ENCODE measurements around the gene EWSR1.

Gene EWSR1

DNA sequence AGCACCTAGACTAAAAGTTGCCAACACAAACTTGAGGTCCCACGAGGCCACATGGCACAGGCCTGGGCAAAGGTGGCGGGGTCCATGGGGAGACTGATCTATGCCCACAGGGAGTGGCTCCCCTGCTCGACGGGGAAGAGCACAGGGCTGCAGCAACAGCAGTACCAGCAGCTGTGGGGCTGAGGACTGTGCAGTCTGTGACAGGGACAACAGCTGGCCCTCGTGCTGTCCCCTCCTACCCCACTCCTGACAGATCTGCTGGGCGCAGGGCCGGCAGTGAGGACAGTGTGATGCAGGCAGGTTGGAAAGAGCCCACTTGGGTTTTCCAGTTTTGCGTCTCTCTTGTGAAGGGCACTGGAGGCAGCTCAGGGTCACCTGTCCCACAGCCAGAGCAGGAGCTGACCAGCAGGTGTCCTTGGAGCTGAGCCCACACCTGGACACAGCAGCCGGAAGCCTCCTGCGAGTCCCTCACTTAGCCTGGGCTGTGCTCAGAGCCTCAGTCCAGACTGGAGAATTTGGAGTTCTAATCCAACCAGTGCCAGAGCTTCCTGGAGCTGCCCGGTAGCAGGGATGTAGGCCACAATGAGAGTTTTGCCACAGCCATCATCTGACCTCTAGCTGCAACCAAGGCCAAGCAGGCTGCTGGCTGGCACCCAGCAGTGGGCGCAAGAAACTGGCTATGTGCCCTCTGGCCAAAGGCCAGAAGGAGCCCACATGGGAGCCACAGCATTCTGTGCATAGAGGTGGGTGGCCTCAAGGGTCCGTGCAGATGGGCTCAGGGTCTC, 34.8 kb downstream of the EWSR1 start:
- DNase-seq (ENCODE audit: low read depth in 3 of 3) = no peak

DNA sequence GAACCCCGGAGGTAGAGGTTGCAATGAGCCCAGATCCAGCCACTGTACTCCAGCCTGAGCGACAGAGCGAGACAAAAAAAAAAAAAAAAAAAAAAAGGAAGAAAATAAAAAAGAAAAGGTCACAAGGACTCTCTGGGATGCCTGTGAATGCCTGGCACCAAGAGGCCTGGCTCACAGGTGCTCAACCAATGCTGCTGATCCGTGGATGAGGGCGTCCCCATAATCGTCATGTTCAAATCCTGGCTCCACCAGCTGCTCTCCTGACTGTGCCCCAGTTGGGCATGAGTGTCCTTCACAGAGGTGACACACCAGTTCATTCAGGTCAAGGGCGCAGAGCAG, 37.7 kb downstream of the EWSR1 start:
- DNase-seq (ENCODE audit: low read depth in 3 of 3) = no peak

- DNase-seq (ENCODE audit: low read depth in 3 of 3) = no peak
Measured at GRCh38 chr22:29306175-29306834, 38.2 kb downstream of the EWSR1 start, which contains the start of gene GAS2L1. Gene GAS2L1 (plus strand): TSS chr22:29306650. CDS start chr22:29308106, 1,456 bp downstream.

GRCh38 chr22:29306835-29307595, 38.9 kb downstream of the EWSR1 start:
- no peak for DNase-seq (ENCODE audit: low read depth in 3 of 3)

- no peak for DNase-seq (ENCODE audit: low read depth in 3 of 3)
Measured at GRCh38 chr22:29307596-29308147, 39.6 kb downstream of the EWSR1 start.

DNA sequence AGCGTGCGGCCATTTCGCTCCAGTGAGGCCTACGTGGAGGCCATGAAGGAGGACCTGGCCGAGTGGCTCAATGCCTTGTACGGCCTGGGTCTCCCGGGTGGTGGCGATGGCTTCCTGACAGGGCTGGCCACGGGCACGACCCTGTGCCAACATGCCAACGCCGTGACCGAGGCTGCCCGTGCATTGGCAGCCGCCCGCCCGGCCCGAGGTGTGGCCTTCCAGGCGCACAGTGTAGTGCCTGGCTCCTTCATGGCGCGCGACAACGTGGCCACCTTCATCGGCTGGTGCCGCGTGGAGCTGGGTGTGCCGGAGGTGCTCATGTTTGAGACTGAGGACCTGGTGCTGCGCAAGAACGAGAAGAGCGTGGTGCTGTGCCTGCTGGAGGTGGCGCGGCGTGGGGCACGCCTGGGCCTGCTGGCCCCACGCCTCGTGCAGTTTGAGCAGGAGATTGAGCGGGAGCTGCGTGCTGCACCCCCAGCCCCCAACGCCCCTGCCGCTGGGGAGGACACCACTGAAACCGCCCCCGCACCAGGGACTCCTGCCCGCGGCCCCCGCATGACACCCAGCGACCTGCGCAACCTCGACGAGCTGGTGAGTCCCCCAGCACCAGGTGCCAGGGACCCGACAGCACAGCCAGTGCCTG, 40.2 kb downstream of the EWSR1 start:
- no peak for DNase-seq (ENCODE audit: low read depth in 3 of 3)

- DNase-seq (ENCODE audit: low read depth in 3 of 3) = no peak
Measured at GRCh38 chr22:29308791-29309262, 40.8 kb downstream of the EWSR1 start.

GRCh38 chr22:29309332-29310064, 41.4 kb downstream of the EWSR1 start:
- DNase-seq (ENCODE audit: low read depth in 3 of 3) = no peak

- DNase-seq (ENCODE audit: low read depth in 3 of 3) = no peak
Measured at GRCh38 chr22:29310065-29310862, 42.2 kb downstream of the EWSR1 start.

- peak; percentile 48 to 63 (median 61) for DNase-seq (ENCODE audit: low read depth in 3 of 3)
Measured at GRCh38 chr22:29310863-29311339, 42.8 kb downstream of the EWSR1 start.

DNA sequence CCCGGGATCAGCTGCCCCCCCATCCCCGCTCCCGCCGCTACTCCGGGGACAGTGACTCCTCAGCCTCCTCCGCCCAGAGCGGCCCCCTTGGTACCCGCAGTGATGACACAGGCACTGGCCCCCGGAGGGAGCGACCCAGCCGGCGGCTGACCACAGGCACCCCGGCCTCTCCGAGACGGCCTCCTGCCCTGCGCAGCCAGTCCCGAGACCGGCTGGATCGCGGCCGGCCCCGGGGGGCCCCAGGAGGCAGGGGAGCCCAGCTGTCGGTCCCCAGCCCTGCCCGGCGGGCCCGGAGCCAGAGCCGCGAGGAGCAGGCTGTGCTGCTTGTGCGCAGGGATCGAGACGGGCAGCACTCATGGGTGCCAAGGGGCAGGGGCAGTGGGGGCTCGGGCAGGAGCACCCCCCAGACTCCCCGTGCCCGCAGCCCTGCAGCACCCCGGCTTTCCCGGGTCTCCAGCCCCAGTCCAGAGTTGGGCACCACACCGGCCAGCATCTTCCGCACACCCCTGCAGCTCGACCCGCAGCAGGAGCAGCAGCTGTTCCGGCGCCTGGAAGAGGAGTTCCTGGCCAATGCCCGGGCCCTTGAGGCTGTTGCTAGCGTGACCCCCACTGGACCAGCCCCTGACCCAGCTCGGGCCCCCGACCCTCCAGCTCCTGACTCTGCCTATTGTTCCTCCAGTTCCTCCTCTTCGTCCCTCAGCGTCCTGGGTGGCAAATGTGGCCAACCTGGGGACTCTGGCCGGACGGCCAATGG, 43.6 kb downstream of the EWSR1 start:
- no peak for DNase-seq (ENCODE audit: low read depth in 3 of 3)

GRCh38 chr22:29312218-29313125, 44.4 kb downstream of the EWSR1 start:
- no peak for DNase-seq (ENCODE audit: low read depth in 3 of 3)

- DNase-seq (ENCODE audit: low read depth in 3 of 3) = no peak
Measured at GRCh38 chr22:29313126-29313575, 45.1 kb downstream of the EWSR1 start.

DNA sequence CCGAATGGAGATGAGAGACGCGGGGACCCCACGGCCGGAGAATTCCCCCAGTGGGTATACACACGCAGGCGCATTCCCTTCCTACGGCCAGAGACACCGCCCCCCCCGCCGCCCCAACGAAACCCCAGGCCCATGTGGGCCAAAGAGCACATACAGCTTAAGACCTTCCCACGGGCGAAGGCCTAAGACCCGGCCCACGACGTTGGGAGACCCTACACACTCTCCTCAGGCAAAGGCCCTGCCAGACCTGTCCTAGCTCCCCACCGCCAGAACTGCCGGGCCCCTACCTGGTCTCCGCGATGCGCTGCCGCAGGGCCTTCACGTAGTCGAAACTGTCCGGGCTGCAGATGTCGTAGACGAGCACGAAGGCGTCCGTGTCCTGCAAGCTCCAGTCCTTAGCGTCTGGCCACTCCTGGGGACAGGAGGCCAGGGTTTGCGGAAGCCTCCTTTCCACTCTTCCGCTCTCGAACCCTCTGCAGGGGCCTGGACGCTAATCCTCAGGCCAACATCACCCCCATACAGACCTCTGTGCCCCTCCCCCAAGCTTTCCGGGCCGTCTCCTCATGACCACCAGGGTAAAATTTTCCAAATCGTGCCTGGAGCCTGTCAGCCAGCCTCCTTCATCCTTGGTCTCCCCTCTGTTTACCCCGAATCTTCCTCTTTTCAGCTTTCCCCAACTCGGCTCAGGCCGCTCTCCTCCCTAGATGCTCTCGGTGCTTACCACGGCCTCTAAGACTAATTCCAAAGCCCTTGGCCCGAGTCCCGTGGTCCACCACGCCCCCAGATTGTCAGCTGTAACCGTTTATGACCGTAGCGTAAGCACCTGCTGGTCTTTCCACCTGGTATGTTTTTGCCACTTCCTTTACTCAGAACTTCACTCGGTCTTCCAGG, 45.8 kb downstream of the EWSR1 start:
- no peak for DNase-seq (ENCODE audit: low read depth in 3 of 3)

GRCh38 chr22:29314537-29315285, 46.6 kb downstream of the EWSR1 start:
- DNase-seq (ENCODE audit: low read depth in 3 of 3) = no peak
